ENCODE results near the gene OLFM1.

DNA sequence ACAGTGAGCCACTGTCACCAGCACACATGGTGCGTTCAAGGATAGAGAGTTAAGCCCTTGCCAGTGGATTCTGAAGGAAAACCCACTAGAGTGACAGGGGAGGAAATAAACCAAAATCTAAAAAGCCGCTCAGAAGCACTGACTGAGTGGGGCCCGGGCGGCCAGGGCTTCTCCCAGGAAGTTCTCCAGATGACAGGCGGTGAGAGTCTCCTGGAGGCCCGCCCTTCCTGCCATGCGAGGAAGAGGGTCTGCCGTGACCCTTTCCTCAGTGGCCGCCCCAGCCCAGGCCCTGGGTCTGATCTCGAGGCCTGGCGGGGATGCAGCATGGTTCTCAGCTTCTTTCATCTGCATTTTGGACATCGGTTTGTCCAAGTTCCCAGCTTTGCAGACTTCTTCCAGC is 14.9 kb downstream of the OLFM1 start:
- TF ChIP-seq POLR2A (IDR thresholded peaks at IDR 0.05): no peak
- TF ChIP-seq, protein P1, sequence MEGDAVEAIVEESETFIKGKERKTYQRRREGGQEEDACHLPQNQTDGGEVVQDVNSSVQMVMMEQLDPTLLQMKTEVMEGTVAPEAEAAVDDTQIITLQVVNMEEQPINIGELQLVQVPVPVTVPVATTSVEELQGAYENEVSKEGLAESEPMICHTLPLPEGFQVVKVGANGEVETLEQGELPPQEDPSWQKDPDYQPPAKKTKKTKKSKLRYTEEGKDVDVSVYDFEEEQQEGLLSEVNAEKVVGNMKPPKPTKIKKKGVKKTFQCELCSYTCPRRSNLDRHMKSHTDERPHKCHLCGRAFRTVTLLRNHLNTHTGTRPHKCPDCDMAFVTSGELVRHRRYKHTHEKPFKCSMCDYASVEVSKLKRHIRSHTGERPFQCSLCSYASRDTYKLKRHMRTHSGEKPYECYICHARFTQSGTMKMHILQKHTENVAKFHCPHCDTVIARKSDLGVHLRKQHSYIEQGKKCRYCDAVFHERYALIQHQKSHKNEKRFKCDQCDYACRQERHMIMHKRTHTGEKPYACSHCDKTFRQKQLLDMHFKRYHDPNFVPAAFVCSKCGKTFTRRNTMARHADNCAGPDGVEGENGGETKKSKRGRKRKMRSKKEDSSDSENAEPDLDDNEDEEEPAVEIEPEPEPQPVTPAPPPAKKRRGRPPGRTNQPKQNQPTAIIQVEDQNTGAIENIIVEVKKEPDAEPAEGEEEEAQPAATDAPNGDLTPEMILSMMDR (IDR thresholded peaks at IDR 0.05): no peak

All from esophagus squamous epithelium (tissue), 4 donors.